ENCODE results near the gene TMEM134. TPM values are rescaled to one million over a fixed set of nuclear protein-coding genes. Genes with fewer than 3 reads are reported as not detected.

The TMEM134 gene
- total RNA-seq, 1 donor, result 30.4 TPM

DNA sequence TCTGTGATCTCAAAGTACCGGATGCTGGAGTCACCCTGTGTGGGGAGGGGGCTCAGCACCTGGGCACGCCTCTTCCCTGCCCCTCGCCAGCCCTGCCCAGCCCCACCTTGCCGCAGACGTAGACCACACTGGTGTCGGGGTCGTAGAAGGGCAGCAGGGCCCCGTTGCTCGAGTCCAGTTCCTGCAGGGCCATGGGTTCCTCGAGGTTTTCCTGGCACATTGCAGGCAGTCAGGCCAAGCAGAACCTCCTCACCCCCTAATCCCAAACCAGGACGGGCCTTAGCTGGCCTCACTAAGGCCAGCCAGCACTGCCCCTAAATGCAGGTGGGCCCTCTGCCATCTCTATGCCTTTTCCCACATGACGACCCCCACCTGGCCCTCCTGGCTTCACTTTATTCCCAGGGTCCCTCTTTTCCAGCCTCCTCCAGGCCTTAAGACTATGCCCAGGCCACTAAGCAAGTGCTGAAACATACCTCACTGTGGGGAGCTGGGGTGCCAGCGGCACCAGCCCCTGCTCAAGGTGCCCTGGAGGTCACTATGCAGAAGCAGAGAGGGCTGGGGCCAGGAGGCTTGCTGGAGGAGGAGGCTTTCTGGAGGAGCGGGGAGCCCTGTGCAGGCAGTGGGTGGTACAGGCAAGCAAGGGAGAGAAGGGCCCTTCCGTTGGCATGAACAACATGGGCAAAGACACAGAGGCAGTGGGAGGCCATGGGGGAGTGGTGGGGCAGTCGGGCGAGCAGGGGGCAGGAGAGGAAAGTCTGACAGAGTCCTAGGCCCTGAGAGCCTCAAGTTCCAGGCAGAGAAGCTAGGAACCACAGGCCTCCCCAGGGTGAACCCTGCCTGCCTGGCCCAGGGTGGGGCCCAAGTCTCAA lies 28.6 kb downstream of the TMEM134 start:
- no peak for DNase-seq (ENCODE audit: low read depth in 2 of 3, low spot score in 2 of 3)

- peak in 1 of 3 donors; percentile 40 for DNase-seq (ENCODE audit: low read depth in 2 of 3, low spot score in 2 of 3)
Observed at GRCh38 chr11:67439321-67440228, 29.5 kb downstream of the TMEM134 start.

- DNase-seq (ENCODE audit: low read depth in 2 of 3, low spot score in 2 of 3), result no peak
Observed at GRCh38 chr11:67438158-67438902, 30.7 kb downstream of the TMEM134 start.

DNA sequence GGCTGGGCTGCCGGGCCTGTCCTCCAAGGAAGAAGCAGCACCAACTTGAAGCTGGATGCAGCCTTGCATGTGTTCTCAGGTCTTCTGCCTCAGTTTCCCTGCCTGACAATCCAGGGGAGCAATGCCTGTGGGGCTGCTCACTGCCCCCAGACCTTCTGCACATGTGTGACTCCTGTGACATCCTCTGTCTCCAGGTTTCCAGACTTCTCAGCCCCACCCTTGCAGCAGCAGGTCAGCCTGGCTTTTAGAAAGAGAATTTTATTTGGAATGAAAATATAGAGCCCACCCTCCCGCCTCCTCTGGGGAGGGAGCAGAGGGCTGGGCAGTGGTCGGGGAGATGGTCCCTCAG lies 31.3 kb downstream of the TMEM134 start:
- no peak for DNase-seq (ENCODE audit: low read depth in 2 of 3, low spot score in 2 of 3)

- DNase-seq (ENCODE audit: low read depth in 2 of 3, low spot score in 2 of 3), result peak in 1 of 3 donors; percentile 62
Observed at GRCh38 chr11:67437082-67437808, 31.8 kb downstream of the TMEM134 start, which contains the start of gene PTPRCAP. Gene PTPRCAP, minus strand, starts transcription at chr11:67437682. Its CDS starts 63 bp downstream, at chr11:67437619.

DNA sequence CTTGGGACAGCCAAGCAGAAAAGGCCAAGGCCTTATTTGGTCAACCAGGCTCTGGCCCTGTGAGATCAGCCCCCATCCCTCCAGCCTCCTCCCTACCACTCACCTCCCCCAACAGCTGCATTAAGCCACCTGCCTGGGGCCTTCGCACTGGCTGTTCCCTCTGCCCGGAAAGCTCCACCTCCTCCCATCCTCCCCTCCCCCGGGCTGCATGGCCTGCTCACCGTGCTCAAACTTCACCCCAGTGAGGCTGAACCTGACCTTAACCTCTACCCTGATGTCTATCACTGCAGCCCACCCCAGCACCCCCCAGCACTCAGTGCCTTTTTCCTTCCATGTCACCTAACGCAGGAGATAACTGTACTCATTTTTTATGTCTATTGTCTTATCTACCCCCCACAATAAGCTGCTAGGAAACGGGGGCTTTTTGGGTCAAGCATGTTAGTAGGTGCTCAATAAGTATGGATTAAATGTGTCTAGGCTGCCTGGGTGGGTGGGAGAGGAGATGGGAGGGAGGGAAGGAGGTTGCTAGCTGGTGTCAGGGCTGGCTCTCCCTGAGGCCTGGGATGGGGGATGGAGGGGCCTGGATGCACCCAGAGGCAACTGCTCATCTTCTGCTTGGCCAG lies 32.5 kb downstream of the TMEM134 start:
- peak in 1 of 3 donors; percentile 33 for DNase-seq (ENCODE audit: low read depth in 2 of 3, low spot score in 2 of 3)

GRCh38 chr11:67435727-67436458 lies 33.2 kb downstream of the TMEM134 start:
- DNase-seq (ENCODE audit: low read depth in 2 of 3, low spot score in 2 of 3), result no peak

DNA sequence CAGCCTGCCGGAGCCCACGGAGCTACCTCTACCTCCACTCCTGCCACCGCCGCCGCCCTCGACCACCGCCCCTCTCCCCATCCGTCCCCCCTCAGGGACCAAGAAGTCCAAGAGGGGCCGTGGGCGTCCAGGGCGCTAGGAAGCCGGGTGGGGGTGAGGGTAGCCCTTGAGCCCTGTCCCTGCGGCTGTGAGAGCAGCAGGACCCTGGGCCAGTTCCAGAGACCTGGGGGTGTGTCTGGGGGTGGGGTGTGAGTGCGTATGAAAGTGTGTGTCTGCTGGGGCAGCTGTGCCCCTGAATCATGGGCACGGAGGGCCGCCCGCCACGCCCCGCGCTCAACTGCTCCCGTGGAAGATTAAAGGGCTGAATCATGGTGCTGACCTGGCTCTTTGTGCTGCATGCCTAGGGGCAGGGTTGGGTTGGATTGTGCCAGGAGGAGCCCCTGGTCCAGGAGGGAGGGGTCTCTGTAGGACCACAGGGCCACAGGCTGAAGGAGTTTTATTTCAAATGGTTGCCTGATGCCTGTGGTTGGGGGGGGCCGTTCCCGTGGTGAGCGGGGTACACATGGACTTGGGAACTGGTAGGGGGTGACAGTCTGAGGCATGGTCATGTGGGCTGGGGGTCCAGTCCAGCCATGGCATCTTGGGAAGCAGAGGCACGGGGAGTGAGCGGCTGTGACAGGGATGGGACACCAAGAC lies 33.9 kb downstream of the TMEM134 start:
- DNase-seq (ENCODE audit: low read depth in 2 of 3, low spot score in 2 of 3), result no peak

DNA sequence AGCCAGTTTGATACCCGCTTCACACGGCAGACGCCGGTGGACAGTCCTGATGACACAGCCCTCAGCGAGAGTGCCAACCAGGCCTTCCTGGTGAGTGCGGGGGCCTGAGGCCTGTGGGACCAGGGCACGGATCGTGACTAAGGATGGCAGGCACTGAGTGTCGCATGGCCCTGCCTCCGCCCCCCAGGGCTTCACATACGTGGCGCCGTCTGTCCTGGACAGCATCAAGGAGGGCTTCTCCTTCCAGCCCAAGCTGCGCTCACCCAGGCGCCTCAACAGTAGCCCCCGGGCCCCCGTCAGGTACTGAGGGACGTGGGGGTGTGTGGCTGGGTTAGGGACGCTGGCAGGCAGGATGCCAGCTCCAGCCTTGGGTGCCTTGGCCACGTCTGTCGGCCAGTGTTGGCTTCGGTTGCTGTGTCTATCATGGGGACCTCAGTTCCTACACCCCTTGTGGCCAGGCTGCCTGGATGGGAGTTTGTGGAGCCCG lies 34.6 kb downstream of the TMEM134 start:
- DNase-seq (ENCODE audit: low read depth in 2 of 3, low spot score in 2 of 3), result no peak

- DNase-seq (ENCODE audit: low read depth in 2 of 3, low spot score in 2 of 3), result no peak
Observed at GRCh38 chr11:67433536-67434394, 35.3 kb downstream of the TMEM134 start.

DNA sequence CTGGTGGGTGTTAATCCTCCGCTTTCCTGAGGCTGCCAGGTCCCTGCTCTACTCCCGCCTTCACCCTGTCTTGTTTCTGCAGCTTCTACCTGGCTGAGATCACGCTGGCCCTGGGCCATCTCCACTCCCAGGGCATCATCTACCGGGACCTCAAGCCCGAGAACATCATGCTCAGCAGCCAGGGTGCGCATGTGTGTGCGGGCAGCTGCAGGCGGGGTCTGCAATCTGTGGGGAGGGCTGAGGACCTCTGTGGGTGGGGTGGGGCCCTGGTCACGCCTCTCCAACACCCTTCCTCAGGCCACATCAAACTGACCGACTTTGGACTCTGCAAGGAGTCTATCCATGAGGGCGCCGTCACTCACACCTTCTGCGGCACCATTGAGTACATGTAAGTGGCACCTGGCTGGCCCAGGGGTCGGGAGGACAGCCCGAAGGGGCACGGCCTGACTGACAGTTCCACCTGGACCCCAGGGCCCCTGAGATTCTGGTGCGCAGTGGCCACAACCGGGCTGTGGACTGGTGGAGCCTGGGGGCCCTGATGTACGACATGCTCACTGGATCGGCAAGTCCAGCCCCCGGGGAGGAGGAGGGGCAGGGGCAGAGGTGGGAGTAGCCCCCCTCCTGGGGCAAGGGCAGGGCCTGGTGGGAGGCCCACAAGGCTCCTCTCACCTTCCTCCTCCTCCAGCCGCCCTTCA lies 36.2 kb downstream of the TMEM134 start:
- no peak for DNase-seq (ENCODE audit: low read depth in 2 of 3, low spot score in 2 of 3)

GRCh38 chr11:67431346-67432249 lies 37.5 kb downstream of the TMEM134 start:
- no peak for DNase-seq (ENCODE audit: low read depth in 2 of 3, low spot score in 2 of 3)

GRCh38 chr11:67429722-67430121 lies 39.3 kb downstream of the TMEM134 start:
- DNase-seq (ENCODE audit: low read depth in 2 of 3, low spot score in 2 of 3), result no peak

DNA sequence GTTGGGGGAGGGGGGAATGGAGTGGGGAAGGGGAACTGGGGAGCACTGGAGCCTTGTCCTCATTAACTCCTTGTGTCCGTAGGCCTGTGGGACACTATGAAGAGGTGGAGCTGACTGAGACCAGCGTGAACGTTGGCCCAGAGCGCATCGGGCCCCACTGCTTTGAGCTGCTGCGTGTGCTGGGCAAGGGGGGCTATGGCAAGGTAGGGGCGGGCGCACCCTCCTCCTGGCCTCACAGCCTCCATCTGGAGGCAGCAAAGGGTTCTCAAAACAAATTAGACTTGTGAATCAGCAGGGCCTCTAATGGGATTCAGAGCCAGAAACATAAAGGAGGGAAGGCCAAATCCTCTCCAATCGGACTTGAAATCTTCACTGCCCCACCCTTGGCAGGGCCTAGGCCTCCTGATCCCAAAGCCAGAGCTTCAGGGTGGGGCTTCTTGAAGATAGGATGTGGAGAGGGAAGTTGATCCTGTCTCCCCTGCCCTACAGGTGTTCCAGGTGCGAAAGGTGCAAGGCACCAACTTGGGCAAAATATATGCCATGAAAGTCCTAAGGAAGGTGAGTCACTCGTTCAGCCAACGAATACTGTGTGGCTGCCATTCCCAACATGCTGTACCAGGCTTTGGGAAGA lies 39.9 kb downstream of the TMEM134 start:
- DNase-seq (ENCODE audit: low read depth in 2 of 3, low spot score in 2 of 3), result no peak
